Measurements from ENCODE around the gene PRPF38A. TPM values are rescaled to one million over a fixed set of nuclear protein-coding genes. Genes with fewer than 3 reads are reported as not detected.

The PRPF38A gene
- total RNA-seq, 4 donors from 2014 or later, result 10.7 to 24.0 (median 13.8) TPM

GRCh38 chr1:52359676-52360594, 44.5 kb upstream of the PRPF38A start:
- no peak for TF ChIP-seq CTCF (IDR thresholded peaks at IDR 0.05)
- no peak for DNase-seq (ENCODE audit: low spot score)

GRCh38 chr1:52360595-52360968, 43.8 kb upstream of the PRPF38A start:
- TF ChIP-seq CTCF (IDR thresholded peaks at IDR 0.05), result no peak
- no peak for ATAC-seq (ENCODE audit: low FRiP score)

More at GRCh38 chr1:52359676-52360594, 44.5 kb upstream of the PRPF38A start:
- ATAC-seq (ENCODE audit: low FRiP score), result no peak

GRCh38 chr1:52364235-52364839, 40.1 kb upstream of the PRPF38A start:
- DNase-seq (ENCODE audit: low spot score), result no peak
- TF ChIP-seq CTCF (IDR thresholded peaks at IDR 0.05), result no peak
- no peak for ATAC-seq (ENCODE audit: low FRiP score)

More at GRCh38 chr1:52360595-52360968, 43.8 kb upstream of the PRPF38A start:
- DNase-seq (ENCODE audit: low spot score), result no peak

- no peak for TF ChIP-seq CTCF (IDR thresholded peaks at IDR 0.05)
- ATAC-seq (ENCODE audit: low FRiP score) (peak; percentile 48), DNase-seq (ENCODE audit: low spot score) (peak; percentile 62)
These were observed 39.2 kb upstream of the PRPF38A start for GRCh38 chr1:52365071-52365745.

GRCh38 chr1:52365746-52366516, 38.5 kb upstream of the PRPF38A start, which contains the start of gene CC2D1B:
CC2D1B (minus strand) TSS chr1:52366205; CDS start chr1:52364620, 1,585 bp downstream.
- peak; percentile 96 for ATAC-seq (ENCODE audit: low FRiP score)
- peak; percentile 86 for DNase-seq (ENCODE audit: low spot score)
- TF ChIP-seq CTCF (IDR thresholded peaks at IDR 0.05), result no peak

- DNase-seq (ENCODE audit: low spot score), result no peak
- no peak for TF ChIP-seq CTCF (IDR thresholded peaks at IDR 0.05)
- no peak for ATAC-seq (ENCODE audit: low FRiP score)
These were observed 37.9 kb upstream of the PRPF38A start for GRCh38 chr1:52366517-52366827.

All from omental fat pad (tissue), 4 donors.